Glutamatergic neuron (in vitro differentiated cells): Measurements from ENCODE around the gene TTC23L. TPM values are rescaled to one million over a fixed set of nuclear protein-coding genes. Genes with fewer than 3 reads are reported as not detected.

Experiments
- DNase-seq: peaks from one replicate; pipeline ENCODE4 v3.0.0; 2022
- H3K27ac Mint-ChIP-seq: one replicate; pipeline ENCODE4 v1.8.0; 2020; ENCODE audit warnings: mild to moderate bottlenecking, mixed read lengths, inconsistent platforms; ENCODE audit not compliant: unreplicated experiment
- H3K27me3 Mint-ChIP-seq: one replicate; pipeline ENCODE4 v1.8.0; 2020; ENCODE audit warnings: mild to moderate bottlenecking, moderate library complexity, mixed read lengths, inconsistent platforms; ENCODE audit not compliant: unreplicated experiment
- H3K36me3 Mint-ChIP-seq: one replicate; pipeline ENCODE4 v1.8.0; 2020; ENCODE audit warnings: mild to moderate bottlenecking, mixed read lengths, inconsistent platforms; ENCODE audit not compliant: unreplicated experiment
- H3K4me1 Mint-ChIP-seq: one replicate; pipeline ENCODE4 v1.8.0; 2020; ENCODE audit warnings: mild to moderate bottlenecking, low read depth, mixed read lengths, inconsistent platforms; ENCODE audit not compliant: unreplicated experiment
- H3K4me3 Mint-ChIP-seq: one replicate; pipeline ENCODE4 v1.8.0; 2020; ENCODE audit warnings: mild to moderate bottlenecking, mixed read lengths, inconsistent platforms; ENCODE audit not compliant: unreplicated experiment
- H3K9me3 Mint-ChIP-seq: one replicate; pipeline ENCODE4 v1.8.0; 2020; ENCODE audit warnings: mild to moderate bottlenecking, moderate library complexity, mixed read lengths, inconsistent platforms; ENCODE audit not compliant: unreplicated experiment
- total RNA-seq: library from RNA; stranded (reverse); fragmentation: NEBNext Ultra II Directional; extraction: Animal tissue kit (Norgen Biotek cat#: 25700); gene quantifications from one replicate; pipeline ENCODE4 v1.2.1, GENCODE V29; 2021; ENCODE audit not compliant: unreplicated experiment
- TF ChIP-seq, protein P1 (sequence below): fragments of 200-600 bp; sonication (generic); IDR thresholded peaks from one replicate; pipeline ENCODE4 v1.5.0; 2021; ENCODE audit not compliant: partially characterized antibody, unreplicated experiment

TTC23L gene
- total RNA-seq, 1 donor from 2014 or later = 1.2 TPM

DNA sequence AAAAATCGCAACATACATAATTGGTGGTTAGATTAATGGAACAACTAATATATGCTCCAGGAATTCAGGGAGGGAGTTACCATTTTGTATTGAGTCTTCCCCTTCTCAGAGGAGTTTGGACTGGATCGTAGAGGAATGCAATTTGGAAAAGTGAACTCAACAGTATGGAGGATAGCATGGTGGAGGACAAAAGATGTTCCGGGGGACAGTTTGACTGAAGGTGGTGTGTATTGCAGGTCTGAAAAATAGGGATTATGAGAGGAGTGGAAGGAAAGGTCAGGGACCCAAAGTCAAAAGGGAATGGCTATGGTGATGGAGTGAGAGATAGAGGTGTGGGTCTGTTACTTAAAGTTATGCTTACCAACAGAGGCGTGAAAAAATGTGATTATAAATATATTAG is 91.9 kb downstream of the TTC23L start:
- H3K9me3 Mint-ChIP-seq = peaks cover 10% of the 10 kb centered on the region
- peaks cover 11% of the 10 kb centered on the region for H3K4me1 Mint-ChIP-seq
- H3K4me3 Mint-ChIP-seq = peak overlapping the region; percentile 95
- peaks cover 6% of the 10 kb centered on the region for H3K27me3 Mint-ChIP-seq
- TF ChIP-seq, protein P1, sequence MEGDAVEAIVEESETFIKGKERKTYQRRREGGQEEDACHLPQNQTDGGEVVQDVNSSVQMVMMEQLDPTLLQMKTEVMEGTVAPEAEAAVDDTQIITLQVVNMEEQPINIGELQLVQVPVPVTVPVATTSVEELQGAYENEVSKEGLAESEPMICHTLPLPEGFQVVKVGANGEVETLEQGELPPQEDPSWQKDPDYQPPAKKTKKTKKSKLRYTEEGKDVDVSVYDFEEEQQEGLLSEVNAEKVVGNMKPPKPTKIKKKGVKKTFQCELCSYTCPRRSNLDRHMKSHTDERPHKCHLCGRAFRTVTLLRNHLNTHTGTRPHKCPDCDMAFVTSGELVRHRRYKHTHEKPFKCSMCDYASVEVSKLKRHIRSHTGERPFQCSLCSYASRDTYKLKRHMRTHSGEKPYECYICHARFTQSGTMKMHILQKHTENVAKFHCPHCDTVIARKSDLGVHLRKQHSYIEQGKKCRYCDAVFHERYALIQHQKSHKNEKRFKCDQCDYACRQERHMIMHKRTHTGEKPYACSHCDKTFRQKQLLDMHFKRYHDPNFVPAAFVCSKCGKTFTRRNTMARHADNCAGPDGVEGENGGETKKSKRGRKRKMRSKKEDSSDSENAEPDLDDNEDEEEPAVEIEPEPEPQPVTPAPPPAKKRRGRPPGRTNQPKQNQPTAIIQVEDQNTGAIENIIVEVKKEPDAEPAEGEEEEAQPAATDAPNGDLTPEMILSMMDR = no peak
- DNase-seq = no peak
- no peaks in the 10 kb centered on the region for H3K36me3 Mint-ChIP-seq
- H3K27ac Mint-ChIP-seq = no peak overlapping the region

DNA sequence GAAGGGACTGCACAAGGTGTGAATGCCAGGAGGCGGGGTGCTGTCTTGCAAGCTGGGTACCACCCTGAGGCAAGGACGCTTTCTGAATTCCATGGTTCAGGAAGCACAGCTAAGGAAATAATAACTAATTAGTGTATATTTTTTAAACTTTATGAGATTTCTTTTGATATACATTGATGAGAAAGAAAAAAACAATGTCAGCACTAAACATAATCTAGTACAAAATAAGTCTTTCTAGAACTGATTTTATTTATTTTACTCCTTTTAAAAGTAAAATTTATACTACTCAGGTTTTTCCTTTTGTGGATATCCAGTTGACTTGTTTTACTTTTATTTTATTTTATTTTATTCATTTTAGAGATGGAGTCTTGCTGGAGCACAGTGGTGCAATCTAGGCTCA is 94.0 kb downstream of the TTC23L start:
- Mint-ChIP-seq H3K4me1 (peaks cover 11% of the 10 kb centered on the region), H3K9me3 (peaks cover 10% of the 10 kb centered on the region), H3K27me3 (peaks cover 6% of the 10 kb centered on the region), H3K4me3 (no peak overlapping the region), H3K27ac (no peak overlapping the region), H3K36me3 (no peaks in the 10 kb centered on the region)
- no peak for DNase-seq
- TF ChIP-seq, protein P1 = no peak

DNA sequence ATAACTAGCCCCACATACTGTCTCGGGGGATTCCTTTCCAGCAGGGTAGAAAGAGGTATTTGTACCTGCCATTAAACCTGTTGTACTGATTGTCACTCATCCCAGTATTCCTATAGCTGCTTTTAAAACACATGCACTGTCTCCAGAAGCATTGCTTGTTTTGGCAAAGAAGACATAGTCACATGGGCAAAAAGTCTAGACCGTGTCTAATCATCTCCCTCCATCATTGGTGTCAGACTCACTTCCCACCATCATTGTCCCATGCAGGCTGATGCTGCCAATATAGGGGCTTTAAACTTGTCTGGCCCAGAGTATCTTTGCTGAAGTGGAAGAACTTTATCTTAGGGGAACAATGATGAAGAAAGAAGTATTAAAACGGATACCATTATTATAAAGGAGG is 103.0 kb downstream of the TTC23L start:
- H3K4me1 Mint-ChIP-seq = no peaks in the 10 kb centered on the region
- peaks cover 3% of the 10 kb centered on the region for H3K36me3 Mint-ChIP-seq
- TF ChIP-seq, protein P1 = no peak
- H3K27me3 Mint-ChIP-seq = no peaks in the 10 kb centered on the region
- H3K27ac Mint-ChIP-seq = no peak overlapping the region
- no peak for DNase-seq
- no peak overlapping the region for H3K4me3 Mint-ChIP-seq
- H3K9me3 Mint-ChIP-seq = no peaks in the 10 kb centered on the region

DNA sequence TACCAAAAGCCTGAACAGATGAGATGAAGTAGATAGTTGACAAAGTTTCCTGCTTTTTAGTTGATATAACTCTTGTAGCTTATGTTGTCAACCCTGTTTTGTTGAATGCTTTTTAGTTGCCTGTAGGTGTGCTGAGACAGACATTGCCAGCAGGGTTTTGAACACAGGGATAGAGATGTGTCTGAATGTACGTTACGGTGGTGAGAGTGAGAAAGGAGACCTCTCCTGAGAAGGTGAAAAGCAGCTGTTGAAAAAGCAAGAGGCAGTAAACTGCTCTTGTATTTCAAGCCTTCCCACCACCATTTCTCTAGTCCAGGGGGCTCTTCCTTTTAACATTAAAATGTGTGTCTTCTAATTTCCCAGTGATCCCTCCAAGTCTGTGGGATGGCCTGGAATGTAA is 105.1 kb downstream of the TTC23L start:
- no peaks in the 10 kb centered on the region for H3K27me3 Mint-ChIP-seq
- no peak overlapping the region for H3K27ac Mint-ChIP-seq
- H3K4me1 Mint-ChIP-seq = no peaks in the 10 kb centered on the region

DNA sequence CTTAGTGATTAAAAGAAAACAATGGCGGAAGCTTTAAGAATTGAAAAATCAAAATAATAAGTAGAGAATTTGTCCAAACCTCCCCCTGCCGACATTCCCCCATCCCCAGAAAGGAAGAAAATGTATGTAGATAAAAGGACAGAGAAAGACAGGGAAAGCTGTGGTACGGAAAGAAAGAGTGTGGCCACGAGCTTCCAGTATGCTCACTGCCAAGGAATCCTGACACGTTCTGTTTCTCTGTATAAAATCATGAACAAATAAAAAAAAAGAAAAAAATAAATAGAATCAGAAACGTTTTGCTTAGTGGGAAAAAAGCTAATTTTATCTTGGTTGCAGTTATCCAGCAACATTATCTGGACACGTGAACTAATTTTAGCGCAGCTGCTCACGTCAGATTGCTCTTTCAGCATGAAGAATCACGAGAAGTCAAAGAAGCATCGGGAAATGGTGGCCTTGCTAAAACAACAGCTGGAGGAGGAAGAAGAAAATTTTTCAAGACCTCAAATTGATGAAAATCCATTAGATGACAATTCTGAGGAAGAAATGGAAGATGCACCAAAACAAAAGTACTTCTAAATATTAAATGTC is 105.6 kb downstream of the TTC23L start:
- no peak for DNase-seq
- Mint-ChIP-seq H3K36me3 (no peaks in the 10 kb centered on the region), H3K9me3 (no peaks in the 10 kb centered on the region), H3K27me3 (no peaks in the 10 kb centered on the region), H3K4me1 (no peaks in the 10 kb centered on the region), H3K27ac (no peak overlapping the region), H3K4me3 (no peak overlapping the region)
- TF ChIP-seq, protein P1 = no peak

More for the DNA sequence above, 105.1 kb downstream of the TTC23L start:
- H3K4me3 Mint-ChIP-seq = no peak overlapping the region
- TF ChIP-seq, protein P1 = no peak
- no peak for DNase-seq
- no peaks in the 10 kb centered on the region for H3K9me3 Mint-ChIP-seq
- no peaks in the 10 kb centered on the region for H3K36me3 Mint-ChIP-seq

Other genes with a start within 250 kb of the TTC23L start
- 259 TPM for gene RAI14, start 182.8 kb upstream of the TTC23L start, total RNA-seq
- 21.9 TPM for gene RAD1, start 76.3 kb downstream of the TTC23L start, total RNA-seq
- 19.0 TPM for gene BRIX1, start 76.5 kb downstream of the TTC23L start, total RNA-seq
- gene DNAJC21, start 90.4 kb downstream of the TTC23L start, total RNA-seq = 28.6 TPM
- not detected for gene AGXT2, start 208.8 kb downstream of the TTC23L start, total RNA-seq